Fibroblast of skin of back (primary cell): ENCODE measurements around the gene PCBP3.
"Not testable (repeated sequence)": the region's sequence is repeated elsewhere in the genome, so short reads cannot be mapped to it uniquely, and the experiment has no call there.

Source experiments
- DNase-seq: peaks from one replicate; pipeline ENCODE4 v3.0.0-alpha.2; 2013

The PCBP3 gene

DNA sequence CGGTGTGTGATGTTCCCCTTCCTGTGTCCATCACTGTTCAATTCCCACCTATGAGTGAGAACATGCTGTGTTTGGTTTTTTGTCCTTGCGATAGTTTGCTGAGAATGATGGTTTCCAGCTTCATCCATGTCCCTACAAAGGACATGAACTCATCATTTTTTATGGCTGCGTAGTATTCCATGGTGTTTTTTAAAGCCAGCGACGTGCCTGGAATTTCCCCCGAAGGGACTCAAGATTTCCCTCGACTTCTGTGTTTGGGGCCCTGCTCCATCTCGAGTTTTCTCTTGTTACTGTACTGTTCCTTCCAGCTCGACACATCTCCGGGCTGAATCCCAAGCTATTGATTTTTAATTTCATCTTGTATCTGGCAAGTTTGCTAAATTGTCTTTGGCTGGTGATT is 309.0 kb downstream of the PCBP3 start:
- not testable (repeated sequence) for DNase-seq

DNA sequence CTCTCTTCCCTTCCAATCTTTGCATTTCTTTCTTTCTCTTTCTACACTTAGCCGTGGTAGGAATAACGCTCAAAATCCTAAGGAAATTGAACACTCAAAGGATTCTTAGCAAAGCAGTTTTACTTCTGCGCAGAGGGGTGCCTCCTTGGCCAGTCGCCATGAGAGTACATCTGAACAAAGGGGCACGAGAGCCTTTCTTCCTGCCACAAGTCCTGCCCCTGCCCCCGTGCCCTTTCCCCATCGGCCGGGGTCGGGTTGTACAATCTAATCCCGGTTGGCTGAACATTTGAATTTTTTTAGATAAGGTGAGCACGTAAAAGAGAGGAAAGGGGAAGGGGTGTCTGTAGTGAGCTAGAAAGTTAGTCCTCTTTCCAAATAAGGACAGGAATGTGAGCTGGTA is 309.4 kb downstream of the PCBP3 start:
- DNase-seq = no peak

DNA sequence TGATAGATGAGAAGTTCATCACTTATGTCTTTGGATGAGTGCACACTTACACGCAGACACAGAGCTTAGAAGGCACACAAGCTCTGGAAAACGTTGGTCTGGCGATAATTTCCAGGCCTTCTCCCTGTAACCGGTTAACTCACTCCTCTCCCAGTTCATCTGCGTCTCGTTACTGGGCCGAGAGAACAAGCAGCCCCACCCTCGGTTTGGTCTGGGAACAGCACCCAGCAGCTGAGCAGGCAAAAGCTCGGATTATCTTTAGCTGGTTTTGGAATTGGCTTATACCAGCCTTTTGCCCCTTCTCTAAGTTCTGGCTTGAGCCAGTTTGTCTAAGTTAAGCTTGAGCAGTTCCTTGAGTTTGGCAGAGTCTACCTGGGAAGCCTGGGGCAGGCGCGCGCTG is 310.7 kb downstream of the PCBP3 start:
- DNase-seq = peak; percentile 69

DNA sequence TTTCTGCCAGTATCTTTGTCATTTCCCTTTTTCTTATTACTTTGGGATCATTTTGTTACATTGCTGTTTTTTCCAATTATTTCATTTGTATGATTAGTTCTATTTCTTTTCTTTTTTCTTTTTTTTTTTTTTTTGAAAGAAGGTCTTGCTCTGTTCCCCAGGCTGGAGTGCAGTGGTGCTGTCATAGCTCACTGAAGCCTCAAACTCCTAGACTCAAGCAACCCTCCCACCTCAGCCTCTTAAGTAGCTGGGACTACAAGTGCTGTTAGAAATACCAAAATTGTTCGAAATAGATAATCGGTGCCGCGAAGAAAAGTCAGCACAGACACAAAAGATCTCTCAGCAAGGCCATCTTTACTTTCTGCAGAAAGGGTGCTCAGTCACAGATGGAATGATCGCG is 311.4 kb downstream of the PCBP3 start:
- DNase-seq = no peak

DNA sequence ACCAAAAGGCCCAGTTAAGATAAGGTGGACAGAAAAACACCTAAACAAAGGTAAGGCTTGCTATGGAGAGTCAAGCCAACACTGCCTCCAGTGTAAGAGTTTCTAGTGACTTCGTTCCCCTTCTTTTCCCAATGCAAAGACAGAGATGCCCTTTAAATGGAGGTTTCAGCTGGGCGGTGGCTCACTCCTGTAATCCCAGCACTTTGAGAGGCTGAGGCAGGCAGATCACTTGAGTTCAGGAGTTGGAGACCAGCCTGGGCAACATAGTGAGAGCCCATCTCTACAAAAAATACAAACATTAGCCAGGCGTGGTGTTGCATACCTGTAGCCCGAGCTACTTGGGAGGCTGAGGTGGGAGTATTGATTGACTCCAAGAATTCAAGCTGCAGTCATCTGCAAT is 314.0 kb downstream of the PCBP3 start:
- DNase-seq = no peak

DNA sequence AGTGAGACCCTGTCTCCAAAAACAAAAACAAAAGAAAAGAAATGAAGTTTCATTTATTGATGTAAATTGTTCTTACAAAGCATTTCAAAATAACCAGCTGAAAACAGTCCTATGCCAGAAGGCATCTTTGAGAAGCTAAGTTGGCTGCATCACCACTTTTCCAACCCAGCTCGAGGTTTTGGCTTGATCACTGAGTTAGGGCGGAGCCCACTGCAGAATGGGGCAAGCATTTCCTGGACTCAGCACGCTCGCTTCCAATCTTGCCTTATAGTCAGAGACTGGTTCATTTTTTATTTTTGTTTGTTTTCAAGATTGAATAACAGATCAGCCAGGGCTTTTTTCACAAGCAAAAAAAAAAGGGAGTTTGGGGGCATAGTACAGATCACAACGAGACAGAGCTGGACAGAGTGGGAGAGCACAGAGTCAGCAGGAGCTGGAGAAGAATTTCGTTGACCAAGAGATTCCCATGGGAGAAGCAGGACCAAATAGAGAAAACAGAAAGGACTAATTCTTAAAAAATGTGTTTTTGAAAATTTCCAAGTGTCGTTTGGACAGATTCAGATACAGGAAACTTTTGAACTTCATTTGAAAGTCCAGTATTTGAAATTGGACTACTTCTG is 314.6 kb downstream of the PCBP3 start:
- DNase-seq = peak; percentile 84

DNA sequence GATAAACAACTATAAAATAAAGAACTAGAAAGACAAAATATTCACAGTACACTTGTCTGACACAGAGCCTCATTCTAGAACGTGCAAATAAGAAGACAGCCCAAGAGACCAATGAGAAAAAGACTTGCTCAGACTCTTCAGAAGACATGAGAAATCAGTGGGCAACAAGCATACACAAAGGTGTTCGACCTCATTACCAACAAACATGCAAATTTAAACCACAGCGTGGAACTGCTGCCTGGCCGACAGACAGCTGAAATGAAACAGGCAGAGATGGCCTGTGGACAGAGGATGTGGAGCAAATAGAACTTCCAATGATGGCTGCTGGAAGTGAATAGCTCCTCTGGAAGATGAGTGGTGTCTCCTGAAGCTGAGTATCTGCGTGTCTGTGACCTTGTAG is 315.7 kb downstream of the PCBP3 start:
- DNase-seq = no peak

DNA sequence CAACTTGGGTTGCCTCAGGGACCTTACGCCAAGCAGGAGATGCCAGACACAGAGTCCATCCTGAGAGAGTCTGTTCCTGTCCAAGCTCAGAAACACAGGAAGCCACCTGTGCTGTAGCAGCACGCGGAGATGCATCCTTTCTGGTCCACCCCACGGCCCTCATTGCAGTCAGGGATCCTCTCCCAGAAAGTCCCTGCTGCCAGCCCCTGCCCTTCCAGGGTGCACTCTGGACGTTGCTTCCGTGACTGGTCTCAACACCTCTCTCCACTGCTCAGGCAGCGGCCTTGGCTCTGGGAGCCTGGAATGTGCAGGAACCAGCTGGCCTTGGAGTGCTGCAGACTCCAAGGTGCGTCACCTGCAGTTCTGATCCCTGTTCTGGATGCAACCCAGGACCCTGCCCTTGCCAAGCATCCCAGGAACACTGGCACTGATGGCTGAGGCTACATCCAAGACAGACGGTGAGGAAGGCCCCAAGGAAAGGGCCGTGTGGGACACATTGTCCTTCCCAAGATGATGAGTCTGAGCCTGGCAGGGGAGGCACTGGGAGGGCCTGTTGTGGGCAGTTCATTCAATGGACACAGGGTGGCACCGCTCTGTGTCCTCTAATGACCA is 316.4 kb downstream of the PCBP3 start:
- DNase-seq = no peak

DNA sequence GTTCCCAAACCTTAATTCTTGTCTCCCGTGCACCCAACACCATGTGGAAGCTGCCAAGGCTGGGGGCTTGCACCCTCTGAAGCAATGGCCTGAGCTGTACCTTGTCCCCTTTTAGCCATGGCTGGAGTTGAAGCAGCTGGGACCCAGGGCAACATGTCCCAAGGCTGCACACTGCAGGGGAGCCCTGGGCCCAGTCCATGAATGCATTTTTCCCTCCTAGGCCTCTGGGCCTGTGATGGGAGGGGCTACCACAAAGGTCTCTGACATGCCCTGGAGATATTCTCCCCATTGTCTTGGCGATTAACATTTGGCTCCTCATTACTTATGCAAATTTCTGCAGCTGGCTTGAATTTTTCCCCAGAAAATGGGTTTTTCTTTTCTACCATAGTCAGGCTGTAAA is 317.9 kb downstream of the PCBP3 start:
- DNase-seq = not testable (repeated sequence)

DNA sequence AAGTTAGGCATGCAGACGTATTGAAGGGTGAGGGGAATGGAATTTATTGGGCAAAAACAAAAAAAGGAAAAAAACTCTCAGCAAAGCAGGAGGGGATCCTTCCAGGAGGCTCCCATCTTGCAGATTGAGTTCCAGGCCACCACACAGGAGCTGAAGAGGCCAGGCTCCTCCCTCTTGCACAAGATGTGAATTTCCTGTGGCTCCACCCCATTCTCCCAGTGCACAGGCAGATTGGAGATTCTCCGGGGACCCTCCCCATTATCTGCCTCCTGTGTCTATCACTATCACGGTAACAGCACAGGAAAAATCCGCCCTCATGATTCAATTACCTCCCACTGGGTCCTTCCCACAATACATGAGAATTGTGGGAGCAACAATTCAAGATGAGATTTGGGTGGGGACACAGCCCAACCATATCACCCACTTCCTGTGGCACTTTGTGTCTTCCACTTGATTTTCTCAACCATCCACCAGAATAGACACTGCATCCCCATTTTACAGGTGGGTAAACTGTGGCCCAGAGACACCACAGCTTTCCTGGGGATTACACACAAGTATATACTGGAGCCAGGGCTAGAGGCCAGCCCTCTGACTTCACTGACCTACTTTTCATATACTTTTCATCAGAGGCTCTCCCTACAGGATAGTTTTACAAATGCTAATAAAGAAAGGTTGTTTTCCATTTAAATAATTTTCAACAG is 319.2 kb downstream of the PCBP3 start:
- DNase-seq = no peak

DNA sequence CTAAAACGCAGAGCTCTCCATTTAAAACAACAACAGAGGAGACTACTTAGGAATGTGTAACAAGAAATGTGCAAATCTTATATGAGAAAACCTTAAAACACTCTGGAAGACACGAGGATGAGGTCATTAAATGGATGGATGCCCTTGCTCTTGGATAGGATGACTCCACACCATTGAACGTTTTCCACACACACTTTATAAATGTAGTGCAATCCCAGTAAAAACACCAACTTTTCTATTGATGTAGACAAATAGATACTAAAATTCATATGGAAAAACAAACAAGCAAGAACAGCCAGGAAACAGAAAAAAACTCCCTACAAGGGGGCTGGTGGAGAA is 319.7 kb downstream of the PCBP3 start:
- DNase-seq = peak; percentile 66

DNA sequence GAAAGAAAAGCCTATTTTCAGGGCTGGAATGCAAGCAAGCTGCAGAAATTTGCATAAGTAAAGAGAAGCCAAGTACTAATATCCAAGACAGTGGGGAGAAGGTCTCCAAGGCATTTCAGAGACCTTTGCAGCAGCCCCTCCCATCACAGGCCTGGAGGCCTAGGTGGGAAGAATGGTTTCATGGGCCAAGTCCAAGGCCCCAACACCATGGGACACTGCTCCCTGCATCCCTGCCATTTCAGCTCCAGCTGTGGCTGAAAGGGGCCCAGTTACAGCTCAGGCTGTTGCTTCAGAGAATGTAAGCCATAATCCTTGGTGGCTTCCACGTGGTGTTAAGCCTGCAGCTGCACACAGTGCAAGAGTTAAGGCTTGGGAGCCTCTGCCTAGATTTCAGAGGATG is 321.1 kb downstream of the PCBP3 start:
- no peak for DNase-seq

DNA sequence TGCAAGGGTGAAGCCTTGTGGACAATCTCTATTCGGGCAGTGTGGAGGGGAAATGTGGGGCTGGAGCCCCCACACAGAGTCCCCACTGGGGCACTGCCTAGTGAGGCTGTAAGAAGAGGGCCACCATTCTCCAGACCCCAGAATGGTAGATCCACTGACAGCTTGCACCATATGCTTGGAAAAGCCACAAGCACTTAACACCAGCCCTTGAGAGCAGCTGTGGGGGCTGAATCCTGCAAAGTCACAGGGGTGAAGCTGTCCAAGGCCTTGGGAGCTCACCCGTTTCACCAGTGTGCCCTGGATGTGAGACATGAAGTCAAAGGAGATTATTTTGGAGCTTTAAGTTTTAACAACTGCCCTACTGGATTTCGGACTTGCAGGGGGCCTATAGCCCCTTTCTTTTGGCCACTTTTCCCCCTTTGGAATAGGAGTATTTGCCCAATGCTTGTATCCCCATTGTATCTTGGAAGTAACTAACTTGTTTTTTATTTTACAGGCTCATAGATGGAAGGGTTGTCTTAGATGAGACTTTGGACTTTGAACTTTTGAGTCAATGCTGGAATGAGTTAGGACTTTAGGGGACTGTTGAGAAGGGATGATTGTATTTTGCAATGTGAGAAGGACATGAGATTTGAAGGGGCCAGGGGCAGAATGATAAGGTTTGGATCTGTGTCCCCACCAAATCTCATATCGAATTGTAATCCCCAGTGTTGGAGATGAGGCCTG is 321.7 kb downstream of the PCBP3 start:
- no peak for DNase-seq

DNA sequence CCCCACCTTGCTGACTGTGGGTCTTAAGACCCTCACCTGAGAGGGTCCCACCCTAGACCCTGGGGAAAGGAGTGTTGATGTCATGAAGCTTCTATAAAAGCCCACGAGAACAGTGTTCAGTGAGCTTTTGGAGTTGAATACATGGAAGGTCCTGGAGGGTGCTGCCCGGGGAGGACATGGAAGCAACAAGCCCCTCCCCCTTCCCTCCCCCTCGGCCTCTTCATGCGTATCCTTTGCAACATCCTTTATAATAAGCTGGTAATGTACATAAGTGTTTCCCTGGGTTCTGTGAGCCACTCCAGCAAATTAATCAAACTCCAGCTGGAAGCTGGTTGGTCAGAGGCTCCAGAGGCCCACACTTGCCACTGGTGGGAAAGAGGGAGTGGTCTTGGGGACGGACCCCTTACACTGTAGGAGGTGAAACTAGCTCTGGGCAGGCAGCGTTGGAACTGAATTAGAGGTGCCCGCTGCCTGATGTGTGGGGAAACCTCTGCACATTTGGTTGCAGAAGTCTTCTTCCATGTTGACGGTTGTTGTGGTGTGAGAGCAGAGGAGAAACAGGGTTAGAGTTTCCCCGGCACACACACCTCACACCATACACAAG is 323.4 kb downstream of the PCBP3 start:
- DNase-seq = no peak

DNA sequence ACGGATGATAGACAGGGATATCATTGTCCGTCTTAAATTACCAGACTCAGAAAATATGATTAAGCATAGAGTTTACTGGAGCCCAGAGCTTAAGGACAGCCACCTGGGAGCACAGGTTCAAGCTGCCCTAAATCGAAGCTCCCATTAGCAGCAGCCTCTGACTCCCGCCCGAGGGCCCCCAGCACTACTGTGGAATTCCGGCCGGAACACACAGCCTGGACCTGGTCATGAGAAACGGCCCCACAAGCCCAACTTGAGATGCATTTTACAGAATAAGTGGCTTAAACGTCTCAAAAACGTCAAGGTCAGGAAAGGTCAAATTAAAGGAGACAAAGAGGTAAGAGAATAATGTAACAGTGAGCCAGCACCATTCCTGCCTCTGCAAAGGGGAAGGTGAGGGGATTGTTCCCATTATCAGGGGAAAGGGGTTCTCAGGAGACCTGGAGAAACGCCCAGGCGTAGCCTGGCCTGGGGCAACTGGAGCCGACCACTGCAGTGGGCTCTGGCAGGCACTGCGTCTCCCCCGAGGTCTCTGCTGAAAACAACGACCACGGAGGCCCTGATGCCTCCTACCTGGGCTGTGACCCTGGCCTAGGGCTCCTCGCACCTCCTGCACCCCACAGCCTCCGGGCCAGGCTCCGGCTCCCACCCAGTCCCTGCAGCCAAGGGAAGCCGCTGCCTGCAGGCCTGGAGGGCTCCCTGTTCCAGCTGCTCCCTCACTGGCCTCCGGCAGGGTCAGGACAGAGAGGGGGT is 326.6 kb downstream of the PCBP3 start:
- DNase-seq = no peak

DNA sequence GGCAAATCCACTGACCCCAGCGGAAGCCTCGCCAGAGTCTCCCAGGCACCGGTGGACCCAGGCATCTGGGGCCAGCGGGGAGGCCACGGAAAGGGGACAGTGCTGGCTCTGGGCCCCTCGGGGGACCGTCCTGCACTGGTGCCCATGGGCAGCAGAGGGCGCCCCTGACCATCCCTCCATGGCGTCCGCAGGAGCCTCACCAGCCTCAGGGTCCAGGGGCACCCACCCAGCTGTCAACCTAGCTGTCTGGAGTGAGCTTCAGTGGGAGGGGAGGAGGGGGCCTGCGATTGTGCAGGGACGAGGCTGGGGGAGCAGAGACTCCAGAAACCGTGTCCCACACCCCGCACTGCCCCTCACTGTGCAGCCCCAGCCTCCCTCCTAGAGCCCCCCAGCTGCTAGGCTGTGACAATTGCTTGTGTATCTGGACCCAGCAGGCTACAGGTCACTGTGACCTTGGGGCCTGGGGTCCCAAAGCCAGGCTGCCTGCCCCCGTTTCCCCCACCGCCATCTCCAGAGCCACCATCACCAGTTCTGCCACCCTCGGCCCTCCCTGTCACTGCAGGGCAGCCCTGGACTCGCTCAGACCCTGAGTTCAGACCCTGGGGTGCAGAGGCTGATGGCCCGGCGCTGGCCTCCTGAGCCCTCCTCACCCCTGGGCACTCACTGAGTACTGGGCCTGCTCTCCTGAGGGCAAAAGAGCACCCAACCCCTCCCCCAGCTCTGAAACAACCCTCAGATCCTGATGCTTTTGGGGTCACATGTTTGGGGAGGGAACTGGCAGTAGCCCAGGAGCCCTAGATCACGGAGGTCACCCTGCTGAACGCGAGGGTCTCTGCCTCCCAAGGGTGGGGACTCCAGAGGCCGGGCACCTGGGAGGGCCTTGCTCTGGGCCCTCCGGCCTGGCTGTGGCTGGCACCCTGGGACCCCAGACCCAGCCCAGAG is 327.4 kb downstream of the PCBP3 start:
- DNase-seq = peak; percentile 55

DNA sequence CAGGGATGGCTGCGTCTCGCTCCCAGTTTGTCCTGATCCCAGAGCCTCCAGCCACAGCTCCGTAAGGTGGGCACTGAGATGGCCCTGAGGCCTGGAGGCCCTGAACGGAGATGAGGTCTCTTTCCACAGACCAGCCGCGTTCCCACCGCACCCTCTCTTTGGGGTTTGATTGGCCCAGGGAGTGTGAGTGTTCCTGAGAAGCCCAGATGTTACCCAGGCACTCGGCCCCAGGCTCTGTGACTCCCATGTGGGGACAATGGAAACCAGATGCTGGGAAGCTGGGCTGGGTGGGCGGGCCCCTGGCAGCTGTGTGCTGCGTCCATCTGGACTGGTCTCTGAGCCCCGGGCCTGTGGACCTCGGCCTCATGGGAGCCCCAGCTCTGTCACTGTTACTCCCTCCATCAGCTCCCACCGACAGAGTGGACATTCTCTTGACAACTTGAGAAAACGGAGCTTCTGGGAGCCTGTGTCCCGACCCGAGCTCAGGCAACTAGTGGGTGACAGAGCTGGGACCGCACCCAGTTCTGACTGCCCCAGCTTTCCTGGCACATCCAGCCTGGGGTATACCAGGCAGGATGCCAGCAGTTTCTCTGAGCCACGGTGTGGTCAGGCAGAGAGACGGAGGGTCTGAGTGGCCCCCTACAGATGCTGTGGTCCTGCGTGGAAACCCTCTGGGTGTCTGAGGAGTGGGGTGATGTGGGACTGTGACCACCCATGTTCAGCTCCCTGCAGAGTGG is 328.3 kb downstream of the PCBP3 start:
- peak; percentile 89 for DNase-seq

DNA sequence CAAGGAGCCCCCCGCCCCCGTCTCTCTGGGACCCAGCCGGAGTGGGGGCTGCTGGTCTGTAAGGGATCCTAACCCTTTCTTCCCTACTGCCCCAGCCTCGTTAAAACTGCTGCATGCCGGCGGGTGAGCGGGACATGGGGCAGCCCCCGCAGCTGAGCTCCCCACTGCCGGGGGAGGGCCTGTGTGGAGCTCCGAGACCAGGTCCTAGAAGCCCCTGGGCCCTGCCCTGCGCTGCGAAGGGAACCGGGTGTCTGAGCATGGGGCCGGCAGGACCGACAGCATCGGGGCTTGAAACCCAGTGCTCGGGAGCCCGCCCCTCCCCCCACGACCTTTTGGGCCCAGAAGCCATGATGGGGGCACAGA is 328.8 kb downstream of the PCBP3 start:
- DNase-seq = peak; percentile 45

DNA sequence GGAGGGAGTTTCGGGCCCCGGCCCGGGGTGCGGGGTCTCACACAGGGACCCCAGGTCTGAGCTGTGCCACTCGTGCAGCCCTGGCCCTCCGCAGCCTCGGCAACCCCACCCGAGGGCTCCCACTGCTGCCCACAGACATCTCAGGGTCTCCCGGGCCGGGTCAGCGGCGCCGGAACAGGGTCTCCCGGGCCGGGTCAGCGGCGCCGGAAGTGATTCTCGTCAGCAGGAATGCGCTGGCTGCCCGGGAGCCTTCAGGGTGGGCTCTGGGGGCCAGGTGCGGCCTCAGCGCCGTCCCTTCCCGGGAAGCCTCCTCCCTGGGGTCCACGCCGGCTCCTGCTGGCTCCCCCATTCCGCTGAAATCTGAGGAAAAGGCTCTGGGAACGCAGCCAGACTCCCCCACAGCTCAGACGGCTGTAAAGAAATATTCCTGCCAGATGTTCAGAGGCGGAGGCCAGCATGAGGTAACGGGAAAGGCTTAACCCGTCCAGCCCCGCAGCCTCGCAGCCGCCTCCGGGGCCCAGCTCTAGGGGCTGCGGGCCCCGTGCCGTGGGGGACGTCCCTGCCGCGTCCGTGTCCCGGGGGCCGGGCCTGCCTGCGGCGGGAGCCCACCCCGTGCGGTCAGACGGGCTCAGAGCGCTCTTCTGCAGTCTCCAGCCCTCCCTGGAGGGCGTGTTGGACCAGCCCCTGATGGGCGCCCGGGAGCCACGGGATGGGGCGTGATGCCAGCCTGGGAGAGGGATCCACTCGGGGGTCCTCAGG is 329.4 kb downstream of the PCBP3 start:
- DNase-seq = peak; percentile 89
